SH-SY5Y (cell line): ENCODE results near the gene SPINT3.

ENCODE experiments used
- GATA2 ChIP-seq: IDR thresholded peaks from 2 replicates; pipeline ENCODE4 v1.6.1; 2011; ENCODE audit warnings: mild to moderate bottlenecking, low read depth, low read length
- GATA3 ChIP-seq: IDR thresholded peaks from 2 replicates; pipeline ENCODE4 v1.6.1; 2011; ENCODE audit warnings: low read depth, mild to moderate bottlenecking, low read length, moderate library complexity

The SPINT3 gene

GRCh38 chr20:45515147-45515913, at the start of gene SPINT3:
Gene SPINT3, minus strand, starts transcription at chr20:45515622. Its CDS starts 14 bp downstream, at chr20:45515608.
- no peak for TF ChIP-seq GATA2
- no peak for TF ChIP-seq GATA3

- TF ChIP-seq GATA2, result no peak
These were observed 49.4 kb upstream of the SPINT3 start for GRCh38 chr20:45564760-45565276.

DNA sequence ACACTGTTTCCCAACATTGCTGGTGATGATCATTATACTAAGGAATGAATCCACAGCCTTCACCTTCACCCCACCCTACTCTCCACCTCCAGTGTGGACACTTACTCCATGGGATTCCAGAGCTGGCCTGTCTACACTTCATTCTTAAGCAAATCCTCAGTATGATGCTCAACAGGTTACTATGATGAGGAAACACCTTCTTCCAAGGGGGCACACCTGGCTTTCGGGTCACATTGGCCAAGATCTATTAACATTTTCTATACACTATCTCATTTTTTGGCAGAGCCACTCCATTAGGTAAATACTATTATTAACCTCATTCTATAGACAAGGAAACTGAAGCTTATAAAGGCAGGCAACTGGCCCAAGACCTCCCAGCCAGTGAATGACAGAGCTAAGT, 39.8 kb upstream of the SPINT3 start:
- TF ChIP-seq GATA2 (no peak), GATA3 (no peak)

DNA sequence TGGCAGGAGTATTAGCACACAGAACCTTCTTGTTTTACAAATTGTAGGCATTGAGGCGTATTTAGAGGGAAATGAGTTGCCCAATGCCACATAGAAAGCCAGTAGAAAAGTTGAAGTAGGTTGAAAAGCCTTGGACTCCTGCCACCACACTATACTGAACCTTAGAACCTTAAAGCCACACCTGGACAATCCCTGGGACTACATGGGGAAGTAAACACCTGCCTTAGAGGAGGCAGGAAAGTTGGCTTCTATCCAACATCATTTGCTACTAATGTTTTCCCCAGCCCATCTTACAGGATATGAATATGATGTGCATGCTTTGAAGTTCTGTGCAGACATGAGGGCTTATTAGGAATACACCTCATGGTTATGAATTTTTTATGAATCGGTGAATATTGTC, 37.0 kb upstream of the SPINT3 start:
- TF ChIP-seq GATA2 (no peak), GATA3 (no peak)

DNA sequence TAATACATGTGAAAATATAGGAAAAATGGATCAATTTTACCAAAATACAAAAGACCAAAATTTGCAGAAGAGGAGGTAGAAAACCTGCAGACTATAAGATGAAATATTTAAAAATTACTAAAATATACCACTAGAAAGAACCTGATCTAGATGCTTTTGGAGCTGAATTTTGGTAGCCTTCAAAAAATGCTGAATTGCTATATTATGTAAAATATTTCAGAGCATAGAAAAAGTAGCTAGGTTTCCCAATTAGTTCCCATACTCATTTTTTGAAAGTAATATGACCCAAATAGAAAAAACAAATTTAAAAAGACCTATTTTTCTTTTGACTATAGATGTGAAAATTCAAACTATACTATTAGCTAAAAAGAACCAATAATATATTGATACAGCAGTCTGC, 35.3 kb upstream of the SPINT3 start:
- TF ChIP-seq GATA2, result no peak
- TF ChIP-seq GATA3, result no peak

GRCh38 chr20:45548410-45548809, 33.0 kb upstream of the SPINT3 start:
- TF ChIP-seq GATA3 (no peak), GATA2 (no peak)

DNA sequence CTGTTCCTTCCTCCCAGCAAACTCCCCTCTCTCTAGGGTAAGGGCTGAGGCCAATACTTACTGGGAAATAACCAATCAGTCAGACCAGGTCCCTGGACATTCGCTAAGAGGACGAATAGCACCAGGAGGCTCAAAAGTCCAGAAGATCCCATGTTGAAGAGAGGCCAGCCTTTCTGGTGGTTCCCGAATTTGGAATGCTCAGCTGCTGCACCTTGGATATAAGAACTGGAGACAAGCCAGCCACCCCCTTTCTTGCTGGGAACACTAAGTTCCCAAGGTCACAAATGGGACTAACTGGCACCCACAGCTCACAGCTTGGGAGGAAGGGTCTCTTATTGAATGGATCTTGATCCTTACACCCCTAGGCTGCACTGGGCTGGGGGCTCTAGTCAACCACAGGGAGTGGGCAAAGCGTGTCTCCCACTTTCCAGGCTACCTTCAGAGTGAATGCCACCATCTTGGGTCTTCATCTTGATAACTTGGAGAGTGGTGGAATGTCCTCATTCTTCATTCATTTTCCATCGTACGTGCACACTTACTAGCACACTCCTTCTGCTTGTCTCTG, 31.9 kb upstream of the SPINT3 start, which contains the start of gene EPPIN:
TSS of gene EPPIN (minus strand) at position 196 of the 565 bp plus-strand sequence. CDS start at position 152, 44 bp downstream.
- TF ChIP-seq GATA3 (no peak), GATA2 (no peak)

DNA sequence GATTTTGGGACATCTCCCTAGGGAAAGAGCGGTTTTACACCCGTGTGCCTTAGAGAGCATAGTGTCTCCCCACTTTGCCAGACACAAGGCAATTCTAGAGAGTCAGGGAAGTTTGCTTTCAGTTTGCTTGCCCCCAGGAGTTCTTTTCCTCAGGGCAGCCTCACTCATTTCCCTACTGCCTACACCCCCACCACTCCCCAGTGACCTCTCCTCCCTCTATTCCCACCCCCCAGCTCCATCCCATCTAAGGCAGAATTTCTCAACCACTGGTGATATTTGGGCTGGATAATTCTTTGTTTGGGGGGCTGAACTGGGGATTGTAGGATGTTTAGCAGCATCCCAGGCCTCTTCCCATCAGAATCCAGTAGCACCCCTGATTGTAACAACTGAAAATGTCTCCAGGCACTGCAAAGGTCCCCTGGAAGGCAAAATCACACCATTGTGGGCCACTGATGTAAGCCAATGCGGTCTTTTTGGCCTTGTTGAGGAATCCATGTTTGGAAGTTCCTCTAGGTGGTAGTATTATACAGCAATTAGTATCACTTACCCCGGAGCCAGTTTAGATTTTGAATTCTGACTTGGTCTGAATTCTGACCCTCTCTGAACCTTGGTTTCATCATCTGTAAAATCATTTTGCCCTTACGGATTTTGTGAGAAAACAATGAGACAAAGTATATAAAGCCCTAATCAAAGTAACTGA, 30.5 kb upstream of the SPINT3 start:
- TF ChIP-seq GATA3 (no peak), GATA2 (no peak)

DNA sequence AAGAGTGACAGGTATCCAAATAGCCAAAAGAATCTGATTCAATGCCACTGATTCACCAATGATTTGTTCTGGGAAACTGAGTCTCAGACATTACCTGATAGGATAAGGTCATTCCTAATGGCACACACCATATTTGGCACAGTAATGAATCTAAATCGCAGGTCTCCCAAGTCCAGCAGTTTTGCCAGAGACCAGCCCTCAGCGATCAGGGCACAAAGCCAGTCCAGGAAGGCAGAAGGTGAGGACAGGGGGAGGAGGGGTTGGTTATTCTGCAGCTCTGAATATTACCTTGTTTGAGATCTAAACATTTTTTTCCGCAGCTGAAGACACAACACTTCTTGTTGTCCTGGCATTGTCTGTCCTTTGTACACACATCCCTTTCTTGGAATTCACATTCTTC, 29.9 kb upstream of the SPINT3 start:
- TF ChIP-seq GATA3, result no peak
- TF ChIP-seq GATA2, result no peak

GRCh38 chr20:45539382-45539781, 24.0 kb upstream of the SPINT3 start, which contains the start of gene WFDC6:
Gene WFDC6, minus strand, starts transcription at chr20:45539482. Its CDS starts 75 bp downstream, at chr20:45539407.
- no peak for TF ChIP-seq GATA3
- no peak for TF ChIP-seq GATA2

DNA sequence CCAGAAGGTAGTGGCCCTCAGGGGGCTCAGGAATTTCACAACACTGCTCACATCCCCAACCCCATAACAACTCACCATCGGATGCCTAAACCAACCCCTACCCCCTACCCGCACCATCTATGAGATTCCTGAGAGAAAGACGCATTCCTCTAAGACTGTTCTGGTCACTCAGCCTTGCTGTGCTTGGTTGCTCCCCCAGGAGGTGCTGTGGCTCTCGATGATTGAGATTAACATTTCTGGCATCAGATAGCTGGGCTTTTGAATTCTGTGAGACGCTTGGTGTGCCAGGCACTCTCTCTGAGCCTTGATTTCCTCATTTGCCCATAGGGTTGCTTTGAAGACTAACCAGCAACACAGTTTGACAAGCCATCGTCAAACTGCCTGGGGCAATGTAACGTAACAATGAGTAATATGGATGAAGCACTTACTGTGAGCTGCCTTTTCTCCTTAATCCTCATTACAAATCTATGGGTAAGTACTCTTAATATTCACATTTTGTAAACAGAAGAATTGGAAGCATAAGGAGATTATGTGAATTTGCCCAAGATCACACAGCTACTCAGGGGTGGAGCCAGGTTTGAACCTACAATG, 22.9 kb upstream of the SPINT3 start:
- TF ChIP-seq GATA2 (no peak), GATA3 (no peak)

GRCh38 chr20:45527294-45527693, 11.9 kb upstream of the SPINT3 start:
- TF ChIP-seq GATA2 (no peak), GATA3 (no peak)

GRCh38 chr20:45523821-45524220, 8.4 kb upstream of the SPINT3 start:
- TF ChIP-seq GATA3 (no peak), GATA2 (no peak)

- TF ChIP-seq GATA2 (no peak), GATA3 (no peak)
These were observed 2.9 kb upstream of the SPINT3 start for GRCh38 chr20:45518282-45518681.

GRCh38 chr20:45510242-45510862, 5.1 kb downstream of the SPINT3 start:
- TF ChIP-seq GATA3 (no peak), GATA2 (no peak)
